ENCODE data around the gene RALGAPB.
A peak's percentile ranks its signal among the peaks of the same experiment; 100 is the strongest.

Gene RALGAPB

GRCh38 chr20:38545771-38546170, 73.1 kb downstream of the RALGAPB start:
- no peak for DNase-seq

- no peak for DNase-seq
Observed at GRCh38 chr20:38547288-38548085, 74.8 kb downstream of the RALGAPB start.

- DNase-seq = no peak
Observed at GRCh38 chr20:38548356-38549083, 75.9 kb downstream of the RALGAPB start.

GRCh38 chr20:38550274-38550673, 77.6 kb downstream of the RALGAPB start:
- no peak for DNase-seq

- no peak for DNase-seq
Observed at GRCh38 chr20:38551056-38551626, 78.5 kb downstream of the RALGAPB start.

- no peak for DNase-seq
Observed at GRCh38 chr20:38554986-38555385, 82.3 kb downstream of the RALGAPB start.

GRCh38 chr20:38555395-38555794, 82.8 kb downstream of the RALGAPB start:
- DNase-seq = no peak

- no peak for DNase-seq
Observed at GRCh38 chr20:38557174-38557573, 84.5 kb downstream of the RALGAPB start.

- DNase-seq = no peak
Observed at GRCh38 chr20:38558596-38559360, 86.1 kb downstream of the RALGAPB start.

GRCh38 chr20:38559764-38560163, 87.1 kb downstream of the RALGAPB start:
- no peak for DNase-seq

GRCh38 chr20:38563802-38564431, 91.3 kb downstream of the RALGAPB start:
- no peak for DNase-seq

GRCh38 chr20:38564680-38565079, 92.0 kb downstream of the RALGAPB start:
- DNase-seq = no peak

- no peak for DNase-seq
Observed at GRCh38 chr20:38566036-38566598, 93.5 kb downstream of the RALGAPB start.

- DNase-seq = no peak
Observed at GRCh38 chr20:38569747-38570525, 97.3 kb downstream of the RALGAPB start.

GRCh38 chr20:38573413-38573812, 100.8 kb downstream of the RALGAPB start:
- peak in 9 of 51 donors; percentile 2 to 34 (median 23) for DNase-seq

- no peak for DNase-seq
Observed at GRCh38 chr20:38579219-38579910, 106.7 kb downstream of the RALGAPB start.

GRCh38 chr20:38579921-38580320, 107.3 kb downstream of the RALGAPB start:
- DNase-seq = no peak

GRCh38 chr20:38581013-38581412, 108.4 kb downstream of the RALGAPB start, which contains the start of gene ADIG:
Gene ADIG, plus strand, starts transcription at chr20:38581197. Its CDS starts 54 bp downstream, at chr20:38581251.
- peak in 42 of 51 donors; percentile 6 to 82 (median 52) for DNase-seq

- no peak for DNase-seq
Observed at GRCh38 chr20:38581830-38582358, 109.3 kb downstream of the RALGAPB start.

Data from hypothalamus (tissue), 51 donors.